ENCODE data around the gene KCNH4. TPM values are rescaled to one million over a fixed set of nuclear protein-coding genes. Genes with fewer than 3 reads are reported as not detected.

KCNH4 gene
- total RNA-seq, 1 experiment from 2014 or later = 0.28 TPM

GRCh38 chr17:42163696-42164407 lies 17.1 kb downstream of the KCNH4 start:
- BruUV-seq (replicated peaks) = no TSS peak
- intact Hi-C loops (cut with micrococcal nuclease; ENCODE audit: unreplicated experiment) = no loop called here
- POLR2A ChIA-PET (ENCODE audit: low non-redundant PET) = no interaction called here
- Histone ChIP-seq H3K36me3 (ENCODE audit: insufficient read depth, low read length, poor library complexity, severe bottlenecking) (no peaks in the 10 kb centered on the region), H3K4me1 (ENCODE audit: insufficient read depth, low read length, poor library complexity, severe bottlenecking) (no peaks in the 10 kb centered on the region), H3K9me3 (ENCODE audit: low read depth, low read length, poor library complexity, severe bottlenecking) (no peaks in the 10 kb centered on the region), H3K4me3 (ENCODE audit: low read depth, low read length, poor library complexity, severe bottlenecking) (no peak overlapping the region), H3K27ac (ENCODE audit: low read depth, low read length, poor library complexity, severe bottlenecking) (no peak overlapping the region), H3K27me3 (replicated peaks; ENCODE audit: insufficient read depth, low read depth, low read length, poor library complexity) (no peaks in the 10 kb centered on the region)
- CTCF ChIA-PET = no interaction called here
- no peak for DNase-seq (ENCODE audit: low spot score)
- no peak for TF ChIP-seq EZH2 (IDR thresholded peaks at IDR 0.05; ENCODE audit: borderline replicate concordance, low read depth, low read length, poor library complexity, severe bottlenecking)
- TF ChIP-seq, protein P1, sequence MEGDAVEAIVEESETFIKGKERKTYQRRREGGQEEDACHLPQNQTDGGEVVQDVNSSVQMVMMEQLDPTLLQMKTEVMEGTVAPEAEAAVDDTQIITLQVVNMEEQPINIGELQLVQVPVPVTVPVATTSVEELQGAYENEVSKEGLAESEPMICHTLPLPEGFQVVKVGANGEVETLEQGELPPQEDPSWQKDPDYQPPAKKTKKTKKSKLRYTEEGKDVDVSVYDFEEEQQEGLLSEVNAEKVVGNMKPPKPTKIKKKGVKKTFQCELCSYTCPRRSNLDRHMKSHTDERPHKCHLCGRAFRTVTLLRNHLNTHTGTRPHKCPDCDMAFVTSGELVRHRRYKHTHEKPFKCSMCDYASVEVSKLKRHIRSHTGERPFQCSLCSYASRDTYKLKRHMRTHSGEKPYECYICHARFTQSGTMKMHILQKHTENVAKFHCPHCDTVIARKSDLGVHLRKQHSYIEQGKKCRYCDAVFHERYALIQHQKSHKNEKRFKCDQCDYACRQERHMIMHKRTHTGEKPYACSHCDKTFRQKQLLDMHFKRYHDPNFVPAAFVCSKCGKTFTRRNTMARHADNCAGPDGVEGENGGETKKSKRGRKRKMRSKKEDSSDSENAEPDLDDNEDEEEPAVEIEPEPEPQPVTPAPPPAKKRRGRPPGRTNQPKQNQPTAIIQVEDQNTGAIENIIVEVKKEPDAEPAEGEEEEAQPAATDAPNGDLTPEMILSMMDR (conservative IDR thresholded peaks at IDR 0.05; ENCODE audit: low read depth, low read length) = no peak

DNA sequence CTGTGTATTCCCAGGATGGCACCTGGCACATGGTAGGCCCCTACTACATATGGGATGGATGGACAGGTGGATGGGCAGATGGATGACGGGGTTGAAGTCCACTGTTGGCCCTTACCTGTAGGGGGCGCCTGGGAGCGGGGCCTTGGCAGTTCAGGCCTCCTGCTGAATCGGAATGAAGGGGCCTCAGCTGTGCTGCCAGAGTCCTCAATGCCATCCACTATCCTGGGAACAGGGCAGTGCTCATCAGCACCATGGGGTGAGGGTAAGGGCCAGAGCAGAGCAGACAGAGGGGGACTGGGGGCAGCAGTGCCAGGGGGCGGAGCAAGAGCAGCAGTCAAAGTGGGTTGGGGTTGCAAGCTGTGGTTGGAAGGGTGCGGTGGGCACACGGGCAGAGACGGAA lies 17.8 kb downstream of the KCNH4 start:
- no peak for DNase-seq (ENCODE audit: low spot score)
- no peaks in the 10 kb centered on the region for H3K27me3 ChIP-seq (replicated peaks; ENCODE audit: insufficient read depth, low read depth, low read length, poor library complexity)
- no TSS peak for BruUV-seq (replicated peaks)
- H3K4me3 ChIP-seq (ENCODE audit: low read depth, low read length, poor library complexity, severe bottlenecking) = no peak overlapping the region
- CTCF ChIA-PET = no interaction called here
- intact Hi-C loops (cut with micrococcal nuclease; ENCODE audit: unreplicated experiment) = no loop called here
- no peaks in the 10 kb centered on the region for H3K36me3 ChIP-seq (ENCODE audit: insufficient read depth, low read length, poor library complexity, severe bottlenecking)
- POLR2A ChIA-PET (ENCODE audit: low non-redundant PET) = no interaction called here
- H3K27ac ChIP-seq (ENCODE audit: low read depth, low read length, poor library complexity, severe bottlenecking) = no peak overlapping the region
- H3K4me1 ChIP-seq (ENCODE audit: insufficient read depth, low read length, poor library complexity, severe bottlenecking) = no peaks in the 10 kb centered on the region
- no peak for TF ChIP-seq EZH2 (IDR thresholded peaks at IDR 0.05; ENCODE audit: borderline replicate concordance, low read depth, low read length, poor library complexity, severe bottlenecking)
- TF ChIP-seq, protein P1 (conservative IDR thresholded peaks at IDR 0.05; ENCODE audit: low read depth, low read length) = peak; percentile 55
- H3K9me3 ChIP-seq (ENCODE audit: low read depth, low read length, poor library complexity, severe bottlenecking) = no peaks in the 10 kb centered on the region

DNA sequence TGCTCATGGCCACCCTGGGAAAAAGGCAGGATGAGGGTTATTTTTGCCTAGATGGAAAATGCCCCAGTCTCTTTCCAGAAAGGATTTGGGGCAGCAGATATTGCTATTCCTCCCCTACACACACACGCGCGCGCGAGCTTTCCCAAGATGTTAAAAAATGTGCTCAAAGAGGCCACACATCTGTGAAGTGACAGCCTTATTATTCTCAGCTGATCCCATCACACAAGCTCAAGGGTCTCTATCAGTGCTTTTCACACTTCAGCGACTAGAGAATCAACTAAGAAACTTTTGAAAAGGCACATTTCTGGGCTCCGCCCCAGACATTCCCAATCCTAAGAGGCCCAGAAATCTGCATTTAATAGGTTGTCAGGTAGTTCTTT lies 20.4 kb downstream of the KCNH4 start:
- DNase-seq (ENCODE audit: low spot score) = no peak
- BruUV-seq (replicated peaks) = no TSS peak
- ChIA-PET CTCF (interaction anchor here (0.6 kb wide), 1 partner anchor 1938 kb away, joined by 4 read pairs; no protein-coding TSS in a partner anchor), POLR2A (ENCODE audit: low non-redundant PET) (no interaction called here)
- no peak for TF ChIP-seq EZH2 (IDR thresholded peaks at IDR 0.05; ENCODE audit: borderline replicate concordance, low read depth, low read length, poor library complexity, severe bottlenecking)
- TF ChIP-seq, protein P1 (conservative IDR thresholded peaks at IDR 0.05; ENCODE audit: low read depth, low read length) = no peak
- H3K27me3 ChIP-seq (replicated peaks; ENCODE audit: insufficient read depth, low read depth, low read length, poor library complexity) = no peaks in the 10 kb centered on the region
- intact Hi-C loops (cut with micrococcal nuclease; ENCODE audit: unreplicated experiment) = no loop called here
- H3K4me3 ChIP-seq (ENCODE audit: low read depth, low read length, poor library complexity, severe bottlenecking) = no peak overlapping the region
- H3K27ac ChIP-seq (ENCODE audit: low read depth, low read length, poor library complexity, severe bottlenecking) = no peak overlapping the region
- no peaks in the 10 kb centered on the region for H3K9me3 ChIP-seq (ENCODE audit: low read depth, low read length, poor library complexity, severe bottlenecking)
- H3K36me3 ChIP-seq (ENCODE audit: insufficient read depth, low read length, poor library complexity, severe bottlenecking) = no peaks in the 10 kb centered on the region
- no peaks in the 10 kb centered on the region for H3K4me1 ChIP-seq (ENCODE audit: insufficient read depth, low read length, poor library complexity, severe bottlenecking)
